Measurements from ENCODE around the gene ZNF385D.

GRCh38 chr3:21798356-21799088 is 47.5 kb upstream of the ZNF385D start:
- TF ChIP-seq TAF1 (conservative IDR thresholded peaks at IDR 0.05) (no peak), MAX (IDR thresholded peaks at IDR 0.05) (no peak), CTCF (IDR thresholded peaks at IDR 0.05; ENCODE audit: low read depth, low read length, missing input control) (no peak), HNF4A (conservative IDR thresholded peaks at IDR 0.05) (no peak), GABPA (IDR thresholded peaks at IDR 0.05 in 1 of 2, conservative IDR thresholded peaks at IDR 0.05 in 1 of 2) (no peak), ATF3 (IDR thresholded peaks at IDR 0.05) (no peak)

Measured in liver (tissue), 3 donors.